Kidney (tissue), 14 donors: ENCODE measurements around the gene RPUSD3. TPM values are rescaled to one million over a fixed set of nuclear protein-coding genes. Genes with fewer than 3 reads are reported as not detected.

Experiments
- DNase-seq, 5 donors: peaks; one replicate each; pipeline ENCODE4 v3.0.0-alpha.2; 2013 to 2020
- FAIRE-seq: peaks from 2 replicates; lab custom pipeline; 2012; peaks lifted over from hg19 to GRCh38; lab: Jason Lieb, UNC
- H3K27ac ChIP-seq, 2 donors: one replicate each; pipeline ENCODE4 v1.7.0; 2013; ENCODE audit warnings: low read depth in 2 of 2, low read length in 2 of 2, inconsistent platforms in 1 of 2
- H3K27me3 ChIP-seq: one replicate; pipeline ENCODE4 v1.7.1; 2013; ENCODE audit warnings: low read length, inconsistent platforms; ENCODE audit not compliant: control insufficient read depth, insufficient read depth
- H3K36me3 ChIP-seq, 3 donors: one replicate each; pipeline versions ENCODE4 v1.7.0 to v1.7.1; 2013; ENCODE audit warnings: low read length in 3 of 3, control low read depth in 1 of 3, inconsistent platforms in 1 of 3; ENCODE audit not compliant: insufficient read depth in 3 of 3, control insufficient read depth in 2 of 3
- H3K4me1 ChIP-seq, 3 donors: one replicate each; pipeline versions ENCODE4 v1.7.0 to v1.7.1; 2013; ENCODE audit warnings: low read length in 3 of 3, inconsistent platforms in 1 of 3, low read depth in 1 of 3; ENCODE audit not compliant: control insufficient read depth in 2 of 3, insufficient read depth in 2 of 3
- H3K4me3 ChIP-seq, 3 donors: one replicate each; pipeline versions ENCODE4 v1.7.0 to v1.8.1; 2013; ENCODE audit warnings: low read length in 3 of 3, control low read depth in 1 of 3, inconsistent platforms in 1 of 3
- H3K9ac ChIP-seq, 3 donors: one replicate each; pipeline versions ENCODE4 v1.7.0 to v1.7.1; 2013; ENCODE audit warnings: low read length in 3 of 3, control low read depth in 1 of 3, inconsistent platforms in 1 of 3
- H3K9me3 ChIP-seq, 3 donors: one replicate each; pipeline versions ENCODE4 v1.7.0 to v1.7.1; 2013; ENCODE audit warnings: low read length in 3 of 3, control low read depth in 1 of 3, inconsistent platforms in 1 of 3; ENCODE audit not compliant: control insufficient read depth in 2 of 3, insufficient read depth in 1 of 3
- intact Hi-C: fragments of 100-400 bp; cut with DNase I; formaldehyde crosslinking; loops from one replicate; pipeline ENCODE4 v1.11.1; 2022
- polyA plus RNA-seq: library from polyadenylated mRNA; stranded (reverse); fragments of 350-450 nt; fragmentation: Illumina TruSeq; extraction: RNeasy Lipid Tissue Mini Kit (QIAGEN cat#74804); gene quantifications from one replicate; pipeline ENCODE4 v1.2.3, GENCODE V29; 2014; ENCODE audit warnings: low read depth, low replicate concordance; ENCODE audit not compliant: insufficient read depth
- total RNA-seq: library from RNA; stranded (reverse); fragmentation: NEBNext Ultra II Directional; extraction: Animal tissue kit (Norgen Biotek cat#: 25700); gene quantifications from one replicate; pipeline ENCODE4 v1.2.1, GENCODE V29; 2021
- TF ChIP-seq, protein P1 (sequence below): IDR thresholded peaks from 3 replicates; pipeline ENCODE4 v1.5.1; 2012; ENCODE audit warnings: mild to moderate bottlenecking, moderate library complexity, borderline replicate concordance; ENCODE audit not compliant: insufficient read depth; ENCODE audit errors: extremely low read depth
- donor health status: control.
- donor health status: control.
- donor health status: control.
- donor health status: control.
- donor health status: control.
- donor health status: DM: yes; HTN: yes; CAD: no.
- donor health status: Normal renal cell carcinoma (clear cell type).

Gene RPUSD3
- total and polyA plus RNA-seq, 2 donors from 2014 or later, result 29.1 to 53.2 TPM

DNA sequence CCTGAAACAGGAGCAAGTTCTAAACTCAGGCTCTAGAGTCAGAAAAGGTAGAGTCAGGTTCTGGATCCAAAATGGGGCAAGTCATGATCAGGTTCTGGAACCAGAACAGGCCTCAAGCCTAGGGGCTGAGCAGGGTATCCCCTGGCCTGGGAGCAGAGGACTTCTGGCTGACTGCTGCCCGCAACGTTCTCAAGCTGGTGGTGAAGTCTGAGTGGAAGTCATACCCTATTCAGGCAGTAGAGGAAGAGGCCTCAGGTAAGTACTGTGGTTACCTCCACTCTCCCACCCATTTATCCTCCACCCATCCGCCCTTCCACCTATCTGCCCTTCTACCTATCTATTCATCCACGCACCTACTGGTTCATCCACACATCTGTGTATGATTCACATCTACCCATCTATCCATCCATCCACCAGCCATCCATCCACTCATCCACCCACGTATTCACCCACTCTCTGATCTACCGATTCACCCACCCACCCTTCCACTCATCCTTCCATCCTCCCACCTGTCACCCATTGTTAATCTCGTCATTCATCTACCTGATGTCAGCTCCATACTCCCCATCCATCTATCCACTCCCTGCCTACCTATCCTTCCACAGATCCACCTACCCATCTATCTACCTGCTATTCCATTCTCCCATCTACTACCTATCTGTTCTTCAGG lies 25.0 kb downstream of the RPUSD3 start:
- H3K9me3 ChIP-seq, result no peaks in the 10 kb centered on the region
- intact Hi-C loops, result no loop called here
- no peak overlapping the region for H3K9ac ChIP-seq
- DNase-seq, result no peak
- no peaks in the 10 kb centered on the region for H3K36me3 ChIP-seq
- TF ChIP-seq, protein P1, sequence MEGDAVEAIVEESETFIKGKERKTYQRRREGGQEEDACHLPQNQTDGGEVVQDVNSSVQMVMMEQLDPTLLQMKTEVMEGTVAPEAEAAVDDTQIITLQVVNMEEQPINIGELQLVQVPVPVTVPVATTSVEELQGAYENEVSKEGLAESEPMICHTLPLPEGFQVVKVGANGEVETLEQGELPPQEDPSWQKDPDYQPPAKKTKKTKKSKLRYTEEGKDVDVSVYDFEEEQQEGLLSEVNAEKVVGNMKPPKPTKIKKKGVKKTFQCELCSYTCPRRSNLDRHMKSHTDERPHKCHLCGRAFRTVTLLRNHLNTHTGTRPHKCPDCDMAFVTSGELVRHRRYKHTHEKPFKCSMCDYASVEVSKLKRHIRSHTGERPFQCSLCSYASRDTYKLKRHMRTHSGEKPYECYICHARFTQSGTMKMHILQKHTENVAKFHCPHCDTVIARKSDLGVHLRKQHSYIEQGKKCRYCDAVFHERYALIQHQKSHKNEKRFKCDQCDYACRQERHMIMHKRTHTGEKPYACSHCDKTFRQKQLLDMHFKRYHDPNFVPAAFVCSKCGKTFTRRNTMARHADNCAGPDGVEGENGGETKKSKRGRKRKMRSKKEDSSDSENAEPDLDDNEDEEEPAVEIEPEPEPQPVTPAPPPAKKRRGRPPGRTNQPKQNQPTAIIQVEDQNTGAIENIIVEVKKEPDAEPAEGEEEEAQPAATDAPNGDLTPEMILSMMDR, result no peak
- H3K4me3 ChIP-seq, result no peak overlapping the region
- no peak for FAIRE-seq
- no peaks in the 10 kb centered on the region for H3K4me1 ChIP-seq
- H3K27me3 ChIP-seq, result no peaks in the 10 kb centered on the region
- H3K27ac ChIP-seq, result no peak overlapping the region

DNA sequence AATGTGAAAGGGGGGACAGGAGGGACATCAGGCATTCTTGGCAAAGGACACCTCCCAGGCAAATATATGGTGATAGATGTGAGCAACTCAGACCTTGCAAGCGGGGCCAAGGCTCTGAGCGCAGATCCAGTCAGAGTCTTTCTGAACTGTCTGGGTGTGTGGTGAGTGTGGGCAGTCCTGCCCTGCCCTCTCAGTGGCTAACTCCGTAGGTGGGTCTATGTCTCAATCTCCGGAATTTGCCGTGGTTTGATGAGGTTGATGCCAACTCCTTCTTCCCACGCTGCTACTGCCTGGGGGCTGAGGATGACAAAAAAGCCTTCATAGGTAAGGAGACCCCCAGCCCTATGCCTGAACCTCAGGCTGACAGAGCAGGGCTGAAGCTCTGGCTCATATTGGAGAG lies 26.4 kb downstream of the RPUSD3 start:
- no peak overlapping the region for H3K4me3 ChIP-seq
- peaks cover 0 to 2% (median 0%) of the 10 kb centered on the region in 3 donors for H3K36me3 ChIP-seq
- TF ChIP-seq, protein P1, result no peak
- no peaks in the 10 kb centered on the region for H3K4me1 ChIP-seq
- DNase-seq (no peak), FAIRE-seq (no peak)
- no peak overlapping the region for H3K9ac ChIP-seq
- intact Hi-C loops, result no loop called here
- H3K27ac ChIP-seq, result no peak overlapping the region
- H3K27me3 ChIP-seq, result no peaks in the 10 kb centered on the region
- H3K9me3 ChIP-seq, result no peaks in the 10 kb centered on the region

DNA sequence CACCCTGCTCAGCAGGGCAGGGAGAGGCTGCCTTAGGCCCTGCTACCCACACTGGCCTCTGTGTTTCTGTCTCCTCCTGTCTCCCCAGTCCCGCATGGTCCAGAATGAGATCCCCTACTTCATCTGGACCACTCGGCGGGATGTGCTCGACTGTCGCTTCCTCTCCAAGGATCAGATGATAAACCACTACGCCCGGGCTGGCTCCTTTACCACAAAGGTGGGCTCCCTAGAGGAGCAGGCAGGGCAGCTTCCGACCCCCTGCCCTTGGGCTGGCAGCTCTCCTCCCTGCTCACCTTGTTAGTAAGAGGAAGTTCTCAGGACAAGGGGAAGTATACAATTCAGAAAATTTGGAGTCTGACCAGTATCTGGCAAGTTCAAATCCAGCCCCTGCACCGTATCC lies 27.8 kb downstream of the RPUSD3 start:
- intact Hi-C loops, result no loop called here

More for the DNA sequence above, 27.8 kb downstream of the RPUSD3 start:
- peaks cover 0 to 2% (median 0%) of the 10 kb centered on the region in 3 donors for H3K4me1 ChIP-seq
- no peaks in the 10 kb centered on the region for H3K27me3 ChIP-seq
- TF ChIP-seq, protein P1, result no peak
- no peak overlapping the region for H3K9ac ChIP-seq
- H3K36me3 ChIP-seq, result peaks cover 0 to 2% (median 0%) of the 10 kb centered on the region in 3 donors
- H3K27ac ChIP-seq, result no peak overlapping the region
- FAIRE-seq (no peak), DNase-seq (no peak)
- H3K4me3 ChIP-seq, result no peak overlapping the region
- H3K9me3 ChIP-seq, result no peaks in the 10 kb centered on the region
